Heart left ventricle (tissue), 13 donors: Measurements from ENCODE around the gene SND1.

Experiments
- CTCF ChIP-seq, 12 donors: fragments of 200-600 bp; sonication (generic) in 4 of 12; IDR thresholded peaks; one replicate each; pipeline versions ENCODE4 v1.5.0 to v1.8.0; 2018 to 2022; ENCODE audit warnings: antibody characterized with exemption in 12 of 12, mild to moderate bottlenecking in 5 of 12
- POLR2A ChIP-seq, 2 donors: fragments of 450-650 bp; IDR thresholded peaks; one replicate each; pipeline ENCODE4 v1.6.1; 2017; ENCODE audit warnings: antibody characterized with exemption in 2 of 2, mild to moderate bottlenecking in 2 of 2, moderate library complexity in 2 of 2
- donor health status: ischemic (EF 13 %, LVEDD 7.1; RV severe dilation, severe dysfunction).
- donor health status: DM: no; HTN: yes; CAD: no.
- donor health status: DM: no; HTN: no; CAD: no.
- donor health status: ischemic (EF 25% LVEDD 6.9; RV normal size, moderate dysfunction).
- donor health status: ischemic (EF 25% LVEDD 5.7; RV mildly dilated, moderate dysfunction).
- donor health status: ischemic (EF 35%, LVEDD 5.7; RV mildly dilated, moderate dysfunction).
- donor health status: nonischemic (EF 11% LVEDD 7.7; RV severe dilation, severe dysfunction).
- donor health status: DM: yes; HTN: yes; CAD: no.
- donor health status: PGD.
- donor health status: ischemic (EF 29% LVEDD 5.4; RV normal size, mild dysfunction).
- donor health status: nonischemic (EF 23%, LVEDD 6.1; RV moderate dilation, normal function).

- no peak for TF ChIP-seq POLR2A (IDR thresholded peaks at IDR 0.05)
- no peak for TF ChIP-seq CTCF (IDR thresholded peaks at IDR 0.05)
These were observed 388.2 kb downstream of the SND1 start for GRCh38 chr7:128040205-128040604.
